ENCODE measurements around the gene MRPL47.

GRCh38 chr3:179651687-179652446, 47.4 kb upstream of the MRPL47 start:
- TF ChIP-seq CTCF (IDR thresholded peaks at IDR 0.05) (no peak), POLR2A (IDR thresholded peaks at IDR 0.05) (no peak)

Data from esophagus squamous epithelium (tissue), 4 donors.